Ishikawa (cell line): ENCODE measurements around the gene JPH2.

Experiments
- CEBPB ChIP-seq: IDR thresholded peaks from 2 replicates; pipeline ENCODE4 v1.6.1; 2012
- CREB1 ChIP-seq: IDR thresholded peaks from 2 replicates; pipeline ENCODE4 v1.6.1; 2012; ENCODE audit warnings: low read depth
- EGR1 ChIP-seq: IDR thresholded peaks from 2 replicates; pipeline ENCODE4 v1.6.1; 2012
- EP300 ChIP-seq: IDR thresholded peaks from 2 replicates; pipeline ENCODE4 v1.6.1; 2012; ENCODE audit warnings: borderline replicate concordance
- FOXM1 ChIP-seq: IDR thresholded peaks from 2 replicates; pipeline ENCODE4 v1.6.1; 2012; ENCODE audit warnings: low read depth, borderline replicate concordance
- NFIC ChIP-seq: IDR thresholded peaks from 2 replicates; pipeline ENCODE4 v1.6.1; 2012
- RAD21 ChIP-seq: IDR thresholded peaks from 2 replicates; pipeline ENCODE4 v1.6.1; 2012; ENCODE audit warnings: low read depth
- REST ChIP-seq: IDR thresholded peaks from 2 replicates; pipeline ENCODE4 v1.6.1; 2012; ENCODE audit warnings: low read depth, mild to moderate bottlenecking
- TAF1 ChIP-seq: IDR thresholded peaks from 2 replicates; pipeline ENCODE4 v1.6.1; 2012; ENCODE audit warnings: low read depth, mild to moderate bottlenecking
- TCF12 ChIP-seq: IDR thresholded peaks from 2 replicates; pipeline ENCODE4 v1.6.1; 2012; ENCODE audit warnings: low read depth
- TEAD4 ChIP-seq: IDR thresholded peaks from 2 replicates; pipeline ENCODE4 v1.6.1; 2012
- YY1 ChIP-seq: IDR thresholded peaks from 2 replicates; pipeline ENCODE4 v1.6.1; 2012; ENCODE audit warnings: low read depth
- ZBTB7A ChIP-seq: IDR thresholded peaks from 2 replicates; pipeline ENCODE4 v1.6.1; 2012; ENCODE audit warnings: low read depth
- TF ChIP-seq, protein P1 (sequence below): IDR thresholded peaks from 2 replicates; pipeline ENCODE4 v1.6.1; 2012
- TF ChIP-seq, protein P2 (sequence below): IDR thresholded peaks from 2 replicates; pipeline ENCODE4 v1.6.1; 2012

Gene JPH2

GRCh38 chr20:44167736-44168135, 19.3 kb downstream of the JPH2 start:
- TF ChIP-seq FOXM1 (no peak), CEBPB (no peak), EGR1 (no peak), TEAD4 (no peak), TAF1 (no peak)

- no peak for TF ChIP-seq EGR1
- no peak for TF ChIP-seq RAD21
- TF ChIP-seq TCF12 = no peak
- TF ChIP-seq, protein P1, sequence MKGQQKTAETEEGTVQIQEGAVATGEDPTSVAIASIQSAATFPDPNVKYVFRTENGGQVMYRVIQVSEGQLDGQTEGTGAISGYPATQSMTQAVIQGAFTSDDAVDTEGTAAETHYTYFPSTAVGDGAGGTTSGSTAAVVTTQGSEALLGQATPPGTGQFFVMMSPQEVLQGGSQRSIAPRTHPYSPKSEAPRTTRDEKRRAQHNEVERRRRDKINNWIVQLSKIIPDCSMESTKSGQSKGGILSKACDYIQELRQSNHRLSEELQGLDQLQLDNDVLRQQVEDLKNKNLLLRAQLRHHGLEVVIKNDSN = no peak
- TF ChIP-seq, protein P2, sequence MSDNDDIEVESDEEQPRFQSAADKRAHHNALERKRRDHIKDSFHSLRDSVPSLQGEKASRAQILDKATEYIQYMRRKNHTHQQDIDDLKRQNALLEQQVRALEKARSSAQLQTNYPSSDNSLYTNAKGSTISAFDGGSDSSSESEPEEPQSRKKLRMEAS = no peak
- TF ChIP-seq FOXM1 = no peak
- no peak for TF ChIP-seq EP300
- TF ChIP-seq TAF1 = no peak
- TF ChIP-seq CEBPB = no peak
Observed at GRCh38 chr20:44166477-44166876, 20.5 kb downstream of the JPH2 start.

DNA sequence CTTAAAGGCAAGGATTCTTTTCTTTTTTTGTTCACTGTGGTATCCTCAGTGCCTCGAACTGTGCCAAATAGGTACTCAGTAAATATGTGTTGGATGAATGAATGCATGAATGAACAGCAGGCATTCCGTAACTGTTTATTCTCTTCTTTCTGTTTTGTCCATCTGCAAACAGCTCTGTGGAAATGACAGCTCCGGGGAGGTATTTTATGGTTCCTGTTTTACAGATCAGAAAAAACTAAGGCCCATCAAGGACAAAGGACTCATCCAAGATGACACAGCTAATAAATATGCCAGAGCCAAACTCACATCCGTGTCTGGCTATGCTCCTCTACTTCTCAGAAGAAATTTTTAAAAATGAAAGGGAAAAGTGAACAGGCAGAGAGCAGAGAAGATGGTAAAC, 21.0 kb downstream of the JPH2 start:
- no peak for TF ChIP-seq YY1
- TF ChIP-seq EP300 = no peak
- peak; percentile 67 for TF ChIP-seq TEAD4

DNA sequence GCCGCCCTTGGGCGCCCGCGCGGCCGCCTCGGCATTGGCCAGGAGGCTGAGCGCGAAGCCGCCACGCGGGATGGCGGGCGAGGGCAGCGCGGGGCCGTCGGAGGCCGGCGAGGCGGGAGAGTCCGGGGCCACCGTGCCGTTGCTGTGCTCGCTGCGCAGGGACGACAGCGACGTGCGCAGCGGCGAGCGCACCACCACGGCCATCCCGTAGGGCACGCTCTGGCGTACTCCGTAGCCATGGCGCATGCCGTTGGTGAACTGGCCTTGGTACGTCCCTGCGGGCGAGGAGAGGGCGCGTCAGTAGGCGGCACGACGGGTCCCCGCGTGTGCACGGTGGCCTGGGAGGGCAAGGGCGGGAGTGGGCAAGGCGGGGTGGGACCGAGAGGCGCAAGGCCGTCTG, 26.9 kb downstream of the JPH2 start:
- TF ChIP-seq YY1 (no peak), REST (no peak), ZBTB7A (no peak), EGR1 (no peak), NFIC (no peak), FOXM1 (no peak), TAF1 (no peak), TEAD4 (no peak), CREB1 (no peak), TCF12 (no peak)

DNA sequence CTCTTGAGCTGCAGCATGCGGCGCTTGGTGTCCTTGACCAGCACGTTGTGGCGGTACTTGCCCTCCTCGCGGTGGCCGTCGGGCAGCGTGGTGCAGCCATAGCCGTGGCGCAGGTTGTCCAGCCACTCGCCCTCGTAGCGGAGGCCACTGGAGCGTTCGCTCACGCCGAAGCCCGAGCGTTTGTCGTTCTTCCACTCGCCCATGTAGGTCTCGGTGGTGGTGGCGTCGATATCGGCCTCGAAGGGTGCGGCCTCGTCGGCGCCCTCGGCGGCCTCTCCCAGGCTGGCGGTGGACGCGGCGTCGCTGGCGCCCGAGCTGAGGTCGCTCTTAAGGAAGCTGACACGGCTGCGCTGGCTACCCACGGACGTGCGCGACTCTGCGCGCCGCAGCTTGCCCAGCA, 27.3 kb downstream of the JPH2 start:
- TF ChIP-seq ZBTB7A (no peak), RAD21 (no peak), CREB1 (no peak), CEBPB (no peak), TAF1 (no peak), EGR1 (no peak), NFIC (no peak), TEAD4 (no peak), TCF12 (no peak), EP300 (no peak), YY1 (no peak), FOXM1 (no peak), REST (no peak)
- TF ChIP-seq, protein P2 = no peak
- TF ChIP-seq, protein P1 = no peak

DNA sequence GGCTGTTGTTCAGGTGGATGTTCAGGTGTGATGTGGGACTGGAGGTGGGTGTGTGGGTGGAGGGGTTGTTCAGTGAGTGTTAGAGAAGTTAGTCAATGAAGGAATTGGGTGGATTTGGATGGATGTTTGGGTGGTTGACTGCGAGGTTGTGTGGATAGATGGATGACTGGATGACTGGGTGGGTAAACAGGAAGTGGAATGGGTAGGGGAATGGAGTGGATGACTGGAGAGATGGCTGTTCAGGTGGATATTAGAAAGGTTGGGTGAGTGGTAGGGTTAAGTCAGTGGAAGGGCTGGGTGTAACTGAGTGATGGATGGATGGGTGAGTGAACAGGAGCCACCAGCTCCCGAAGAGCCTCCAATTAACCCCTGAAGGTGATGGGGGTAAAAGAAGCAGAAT, 27.9 kb downstream of the JPH2 start:
- TF ChIP-seq CEBPB = no peak
- TF ChIP-seq, protein P2 = no peak
- no peak for TF ChIP-seq TAF1

DNA sequence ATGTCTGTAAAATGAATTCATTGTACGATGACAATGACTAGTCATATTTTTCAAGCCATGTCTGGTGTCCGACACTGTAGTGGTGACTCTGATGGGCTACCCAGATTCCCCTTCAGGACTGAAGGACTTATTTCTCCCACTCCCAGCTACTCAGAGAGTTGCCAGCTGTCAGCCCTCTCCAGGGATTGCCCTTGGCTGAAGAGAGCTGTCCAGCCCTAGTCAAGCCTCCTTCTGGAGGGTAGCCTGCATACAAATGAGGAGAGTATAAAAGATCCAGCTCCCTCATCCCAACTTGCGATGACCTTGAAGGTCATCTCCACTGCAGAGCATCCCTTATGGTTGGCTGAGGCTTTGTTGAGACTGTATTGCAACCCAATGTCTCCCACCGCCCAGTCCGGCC, 29.9 kb downstream of the JPH2 start:
- TF ChIP-seq REST (peak; percentile 29; the same call in 1 of the 2 replicates), NFIC (no peak)
